CD4-positive, alpha-beta T cell treated with Interleukin-15 for 1 hour (primary cell): Measurements from ENCODE around the gene CCSER1.
"Not testable (repeated sequence)": the region's sequence is repeated elsewhere in the genome, so short reads cannot be mapped to it uniquely, and the experiment has no call there.

Experiments
- DNase-seq: peaks from one replicate; pipeline ENCODE4 v3.0.0-alpha.2; 2020

The CCSER1 gene

GRCh38 chr4:90580326-90580725 is 453.1 kb downstream of the CCSER1 start:
- DNase-seq: no peak

- no peak for DNase-seq
Measured at GRCh38 chr4:90582087-90582486, 454.9 kb downstream of the CCSER1 start.

- DNase-seq: no peak
Measured at GRCh38 chr4:90584051-90584450, 456.9 kb downstream of the CCSER1 start.

- no peak for DNase-seq
Measured at GRCh38 chr4:90585961-90586360, 458.8 kb downstream of the CCSER1 start.

GRCh38 chr4:90586799-90587198 is 459.6 kb downstream of the CCSER1 start:
- DNase-seq: no peak

GRCh38 chr4:90597927-90598326 is 470.7 kb downstream of the CCSER1 start:
- no peak for DNase-seq

- no peak for DNase-seq
Measured at GRCh38 chr4:90598741-90599140, 471.5 kb downstream of the CCSER1 start.

- DNase-seq: no peak
Measured at GRCh38 chr4:90602726-90603125, 475.5 kb downstream of the CCSER1 start.

- DNase-seq: no peak
Measured at GRCh38 chr4:90603540-90603939, 476.3 kb downstream of the CCSER1 start.

- DNase-seq: no peak
Measured at GRCh38 chr4:90606781-90607180, 479.6 kb downstream of the CCSER1 start.

- DNase-seq: no peak
Measured at GRCh38 chr4:90614371-90614770, 487.2 kb downstream of the CCSER1 start.

- no peak for DNase-seq
Measured at GRCh38 chr4:90621080-90621479, 493.9 kb downstream of the CCSER1 start.

GRCh38 chr4:90624781-90625180 is 497.6 kb downstream of the CCSER1 start:
- no peak for DNase-seq

- DNase-seq: no peak
Measured at GRCh38 chr4:90641861-90642599, 514.8 kb downstream of the CCSER1 start.

- no peak for DNase-seq
Measured at GRCh38 chr4:90643156-90643555, 516.0 kb downstream of the CCSER1 start.

- no peak for DNase-seq
Measured at GRCh38 chr4:90648311-90648710, 521.1 kb downstream of the CCSER1 start.

GRCh38 chr4:90648791-90649190 is 521.6 kb downstream of the CCSER1 start:
- DNase-seq: no peak

- DNase-seq: no peak
Measured at GRCh38 chr4:90660672-90661071, 533.5 kb downstream of the CCSER1 start.

GRCh38 chr4:90670183-90670582 is 543.0 kb downstream of the CCSER1 start:
- no peak for DNase-seq

- no peak for DNase-seq
Measured at GRCh38 chr4:90689739-90690138, 562.5 kb downstream of the CCSER1 start.

- DNase-seq: no peak
Measured at GRCh38 chr4:90695411-90695810, 568.2 kb downstream of the CCSER1 start.

- not testable (repeated sequence) for DNase-seq
Measured at GRCh38 chr4:90705501-90705900, 578.3 kb downstream of the CCSER1 start.

- DNase-seq: no peak
Measured at GRCh38 chr4:90715242-90715641, 588.0 kb downstream of the CCSER1 start.

- DNase-seq: no peak
Measured at GRCh38 chr4:90718931-90719330, 591.7 kb downstream of the CCSER1 start.

GRCh38 chr4:90727938-90728337 is 600.7 kb downstream of the CCSER1 start:
- DNase-seq: no peak
